Activated T-helper 2 cell treated with anti-CD3 and anti-CD28 coated beads, Interferon-gamma antibody, Interleukin-2, Interleukin-4, amounts not matched to agents 10 μg/mL and 5 μg/mL and 100 μg/mL, durations not matched to agents 14 hours and 24 hours and 36 hours (primary cell): ENCODE results near the gene COX6B2. TPM values are rescaled to one million over a fixed set of nuclear protein-coding genes. Genes with fewer than 3 reads are reported as not detected.
A peak's percentile ranks its signal among the peaks of the same experiment; 100 is the strongest.
"Not testable (repeated sequence)": the region's sequence is repeated elsewhere in the genome, so short reads cannot be mapped to it uniquely, and the experiment has no call there.

Experiments
- DNase-seq: peaks from one replicate; pipeline ENCODE4 v3.0.0; 2021; ENCODE audit warnings: low spot score
- H3K27ac Mint-ChIP-seq: one replicate; pipeline ENCODE4 v1.8.0; 2021; ENCODE audit warnings: mixed read lengths
- H3K27me3 Mint-ChIP-seq: one replicate; pipeline ENCODE4 v1.8.0; 2021; ENCODE audit warnings: low read depth, mixed read lengths
- H3K36me3 Mint-ChIP-seq: one replicate; pipeline ENCODE4 v1.8.0; 2021; ENCODE audit warnings: low read depth, mixed read lengths
- H3K4me1 Mint-ChIP-seq: one replicate; pipeline ENCODE4 v1.8.0; 2021; ENCODE audit warnings: low read depth, mixed read lengths
- H3K4me3 Mint-ChIP-seq: one replicate; pipeline ENCODE4 v1.8.0; 2021; ENCODE audit warnings: low read depth, mild to moderate bottlenecking, moderate library complexity, mixed read lengths
- H3K9me3 Mint-ChIP-seq: one replicate; pipeline ENCODE4 v1.8.0; 2021; ENCODE audit warnings: mixed read lengths
- intact Hi-C: fragments of 100-400 bp; cut with micrococcal nuclease; formaldehyde crosslinking; loops from one replicate; pipeline ENCODE4 v1.15.1; 2023
- total RNA-seq: library from RNA; stranded (reverse); gene quantifications from 2 replicates; pipeline ENCODE4 v1.2.3, GENCODE V29; 2022

Gene COX6B2
- total RNA-seq, result 1.8 TPM in 1 of 2 replicates, not detected in the other

DNA sequence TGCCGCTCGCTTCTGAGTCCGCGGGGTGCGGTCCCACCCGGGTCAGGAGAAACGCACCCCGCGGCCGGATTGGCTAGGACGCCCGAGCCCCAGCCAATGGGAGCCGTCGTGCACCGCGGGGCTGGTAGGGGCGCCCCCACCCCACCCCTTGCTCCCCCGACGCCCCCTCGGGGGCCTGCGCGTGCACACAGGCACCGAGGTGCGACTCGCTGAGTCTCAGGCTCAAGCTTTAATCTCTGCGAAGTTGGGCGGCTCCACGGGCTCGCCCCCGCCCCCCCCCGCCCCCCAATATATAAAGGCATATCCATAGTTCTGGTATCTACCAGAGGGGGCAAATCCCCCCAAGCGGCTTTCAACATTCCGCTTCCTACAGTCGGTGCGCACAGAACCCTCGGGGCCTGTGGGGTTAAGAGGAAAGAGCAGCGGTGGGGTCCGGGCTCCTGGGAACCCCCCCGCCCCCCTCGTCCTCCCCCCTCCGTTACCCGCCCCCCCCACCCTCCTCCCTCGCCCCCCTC, at the start of gene COX6B2:
Gene COX6B2, minus strand, starts transcription at position 22 of the 515 bp plus-strand sequence. CDS start 198 bp downstream, outside the sequence.
- no peaks in the 10 kb centered on the region for H3K4me1 Mint-ChIP-seq
- H3K4me3 Mint-ChIP-seq, result peak within 1 kb of the TSS; percentile 64
- no peaks in the 10 kb centered on the region for H3K9me3 Mint-ChIP-seq
- no peak within 1 kb of the TSS for H3K27ac Mint-ChIP-seq
- no peaks in the 10 kb centered on the region for H3K36me3 Mint-ChIP-seq
- DNase-seq, result no peak
- intact Hi-C loops, result no loop called here
- H3K27me3 Mint-ChIP-seq, result peaks cover 46% of the 10 kb centered on the region

GRCh38 chr19:55402509-55402908, 48.0 kb upstream of the COX6B2 start:
- Mint-ChIP-seq H3K4me1 (peaks cover 29% of the 10 kb centered on the region), H3K27ac (no peak overlapping the region), H3K27me3 (no peaks in the 10 kb centered on the region), H3K4me3 (no peak overlapping the region), H3K9me3 (no peaks in the 10 kb centered on the region), H3K36me3 (peaks cover 63% of the 10 kb centered on the region)
- no peak for DNase-seq
- intact Hi-C loops, result no loop called here

GRCh38 chr19:55401390-55401789, 46.9 kb upstream of the COX6B2 start:
- H3K27ac Mint-ChIP-seq, result not testable (repeated sequence)

DNA sequence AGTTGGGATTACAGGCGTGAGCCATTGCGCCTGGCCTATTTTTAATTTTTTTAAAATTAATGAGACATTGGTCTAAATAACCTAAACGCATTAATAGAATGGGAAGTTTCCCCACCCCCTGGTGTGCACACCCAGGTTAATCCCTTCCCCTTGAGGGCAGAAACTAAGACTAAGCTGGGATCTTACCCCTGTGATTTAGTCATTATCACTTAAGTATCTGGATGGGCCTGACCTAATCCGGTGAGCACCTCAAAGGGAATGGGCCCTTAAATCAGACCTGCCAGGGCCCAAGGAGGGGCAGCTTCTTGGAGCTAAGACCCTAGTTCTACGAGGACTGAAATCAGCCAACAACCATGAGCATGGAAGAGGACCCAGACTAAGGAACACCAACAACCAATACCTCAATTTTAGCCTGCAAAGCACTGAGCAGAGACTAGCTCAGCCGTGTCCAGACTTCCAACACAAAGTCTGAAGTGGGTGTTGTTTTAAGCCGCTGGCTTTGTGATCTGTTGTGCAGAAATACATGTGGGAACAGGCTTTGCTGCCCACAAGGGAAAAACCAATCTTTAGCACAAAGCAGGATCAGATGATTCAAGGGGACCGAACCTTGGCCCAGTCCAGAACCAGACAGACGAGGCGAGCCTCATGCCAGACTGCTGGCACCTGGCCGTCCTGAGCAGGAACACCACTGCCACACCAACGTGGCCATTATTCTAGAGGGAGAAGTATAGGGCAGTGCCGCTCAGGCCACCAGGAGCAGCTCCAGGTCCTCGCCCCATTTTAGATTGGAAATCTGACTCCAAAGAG, 46.0 kb upstream of the COX6B2 start:
- H3K27me3 Mint-ChIP-seq, result no peaks in the 10 kb centered on the region
- peaks cover 17% of the 10 kb centered on the region for H3K4me1 Mint-ChIP-seq

More at GRCh38 chr19:55401390-55401789, 46.9 kb upstream of the COX6B2 start:
- H3K27me3 Mint-ChIP-seq, intact Hi-C loops, H3K9me3 Mint-ChIP-seq, DNase-seq, H3K4me3 Mint-ChIP-seq: not testable (repeated sequence)
- Mint-ChIP-seq H3K36me3 (peaks cover 54% of the 10 kb centered on the region), H3K4me1 (peaks cover 26% of the 10 kb centered on the region)

DNA sequence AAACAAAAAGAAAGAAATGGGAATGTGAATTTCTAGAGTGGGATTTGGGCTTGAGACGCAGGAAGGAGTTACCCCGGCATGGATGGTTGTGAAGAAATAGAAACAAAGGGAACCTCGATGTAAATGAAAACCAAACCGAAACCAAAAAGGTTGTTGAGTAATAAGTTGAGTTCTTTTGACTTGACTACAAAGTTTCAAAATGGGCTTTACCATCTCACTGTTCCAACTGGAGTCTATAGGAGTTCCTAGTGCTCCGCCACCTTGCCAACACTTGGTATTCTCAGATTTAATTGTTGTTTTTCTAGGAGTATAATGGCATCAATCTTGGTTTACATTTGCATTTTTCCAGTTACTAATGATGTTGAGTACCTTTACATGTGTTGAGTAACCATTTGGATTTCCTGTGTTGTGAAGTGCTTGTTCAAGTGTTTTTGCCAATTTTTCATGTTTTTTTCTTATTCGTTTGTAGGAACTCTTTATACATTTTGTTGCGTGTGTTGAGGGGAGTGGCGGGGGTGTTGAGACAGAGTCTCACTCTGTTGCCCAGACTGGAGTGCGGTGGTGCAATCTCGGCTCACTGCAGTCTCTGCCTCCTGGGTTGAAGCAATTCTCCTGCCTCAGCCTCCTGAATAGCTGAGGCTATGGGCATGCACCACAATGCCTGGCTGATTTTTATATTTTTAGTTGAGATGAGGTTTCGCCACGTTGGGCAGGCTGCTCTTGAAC, 43.8 kb upstream of the COX6B2 start:
- Mint-ChIP-seq H3K27me3 (no peaks in the 10 kb centered on the region), H3K4me3 (no peak overlapping the region), H3K9me3 (no peaks in the 10 kb centered on the region), H3K36me3 (peaks cover 32% of the 10 kb centered on the region), H3K4me1 (peaks cover 15% of the 10 kb centered on the region), H3K27ac (peak overlapping the region; percentile 75)
- no peak for DNase-seq
- intact Hi-C loops, result no loop called here

More for the DNA sequence above, 46.0 kb upstream of the COX6B2 start:
- Mint-ChIP-seq H3K36me3 (peaks cover 44% of the 10 kb centered on the region), H3K4me3 (no peak overlapping the region), H3K9me3 (no peaks in the 10 kb centered on the region), H3K27ac (no peak overlapping the region)
- intact Hi-C loops, result no loop called here
- DNase-seq, result no peak

GRCh38 chr19:55392820-55393761, 38.6 kb upstream of the COX6B2 start:
- Mint-ChIP-seq H3K4me3 (no peak overlapping the region), H3K27ac (no peak overlapping the region), H3K27me3 (no peaks in the 10 kb centered on the region), H3K9me3 (no peaks in the 10 kb centered on the region), H3K36me3 (peaks cover 32% of the 10 kb centered on the region), H3K4me1 (peaks cover 8% of the 10 kb centered on the region)
- intact Hi-C loops, result no loop called here
- no peak for DNase-seq

- H3K27me3 Mint-ChIP-seq, result no peaks in the 10 kb centered on the region
- DNase-seq, result no peak
- peaks cover 44% of the 10 kb centered on the region for H3K36me3 Mint-ChIP-seq
- intact Hi-C loops, result no loop called here
- peaks cover 15% of the 10 kb centered on the region for H3K4me1 Mint-ChIP-seq
- no peak overlapping the region for H3K4me3 Mint-ChIP-seq
- H3K9me3 Mint-ChIP-seq, result no peaks in the 10 kb centered on the region
- no peak overlapping the region for H3K27ac Mint-ChIP-seq
Measured at GRCh38 chr19:55391702-55392615, 37.4 kb upstream of the COX6B2 start.

- Mint-ChIP-seq H3K36me3 (peaks cover 51% of the 10 kb centered on the region), H3K9me3 (no peaks in the 10 kb centered on the region), H3K4me3 (no peak overlapping the region), H3K4me1 (peaks cover 17% of the 10 kb centered on the region), H3K27ac (no peak overlapping the region), H3K27me3 (no peaks in the 10 kb centered on the region)
- no peak for DNase-seq
- intact Hi-C loops, result no loop called here
Measured at GRCh38 chr19:55391191-55391670, 36.7 kb upstream of the COX6B2 start.

DNA sequence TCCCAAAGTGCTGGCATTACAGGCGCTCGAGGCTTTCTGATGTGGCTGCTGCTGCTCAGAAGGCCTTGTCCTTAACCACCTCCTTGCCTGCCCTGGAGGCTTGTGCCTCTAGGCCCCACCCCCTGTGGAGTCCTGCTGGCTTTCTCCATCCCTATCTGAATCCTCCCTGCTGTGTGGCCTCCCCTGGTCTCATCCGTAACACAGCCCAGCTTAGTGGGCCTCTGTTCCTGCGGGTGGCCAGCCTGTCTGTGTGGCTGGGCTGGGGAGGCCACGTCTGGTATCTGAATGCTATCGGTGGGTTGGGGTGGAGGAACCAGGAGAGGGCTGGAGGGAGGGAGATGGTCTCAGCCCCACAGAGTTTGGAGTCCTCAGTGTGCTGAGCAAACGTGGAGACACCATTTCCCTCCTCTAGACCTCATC, 36.0 kb upstream of the COX6B2 start:
- no peak overlapping the region for H3K4me3 Mint-ChIP-seq
- H3K27ac Mint-ChIP-seq, result peak overlapping the region; percentile 7
- H3K9me3 Mint-ChIP-seq, result no peaks in the 10 kb centered on the region

GRCh38 chr19:55389386-55390317, 35.1 kb upstream of the COX6B2 start:
- Mint-ChIP-seq H3K4me1 (peaks cover 26% of the 10 kb centered on the region), H3K36me3 (peaks cover 57% of the 10 kb centered on the region), H3K4me3 (peak overlapping the region; percentile 33), H3K27me3 (no peaks in the 10 kb centered on the region), H3K27ac (no peak overlapping the region), H3K9me3 (no peaks in the 10 kb centered on the region)
- intact Hi-C loops, result loop anchor here (5.0 to 10.0 kb wide), 3 partner anchors 87 to 253 kb away; partner anchors contain the start of genes ZNF524, ZNF580, ZNF581 and ZNF865
- no peak for DNase-seq

More for the DNA sequence above, 36.0 kb upstream of the COX6B2 start:
- Mint-ChIP-seq H3K27me3 (no peaks in the 10 kb centered on the region), H3K4me1 (peaks cover 18% of the 10 kb centered on the region), H3K36me3 (peaks cover 57% of the 10 kb centered on the region)
- intact Hi-C loops, result no loop called here
- no peak for DNase-seq
